Measurements from ENCODE around the gene ADAMTS2. TPM values are rescaled to one million over a fixed set of nuclear protein-coding genes. Genes with fewer than 3 reads are reported as not detected.

Gene ADAMTS2
- total and polyA plus RNA-seq, 2 experiments from 2014 or later: 1.6 to 8.1 TPM

GRCh38 chr5:179270581-179271427 is 74.5 kb downstream of the ADAMTS2 start:
- Histone ChIP-seq H3K4me3 (no peak overlapping the region), H3K36me3 (ENCODE audit: insufficient read depth) (no peaks in the 10 kb centered on the region), H3F3A (replicated peaks; ENCODE audit: low read depth) (no peaks in the 10 kb centered on the region), H2AFZ (no peak overlapping the region), H3K4me1 (ENCODE audit: insufficient read depth) (no peaks in the 10 kb centered on the region), H3K79me2 (replicated peaks; ENCODE audit: insufficient read depth) (no peaks in the 10 kb centered on the region), H3K9me2 (ENCODE audit: insufficient read depth) (no peaks in the 10 kb centered on the region), H3K27ac (ENCODE audit: low read depth) (no peak overlapping the region), H4K20me1 (replicated peaks; ENCODE audit: insufficient read depth) (no peaks in the 10 kb centered on the region), H3K27me3 (ENCODE audit: insufficient read depth) (no peaks in the 10 kb centered on the region), H3K4me2 (no peak overlapping the region)
- no peaks in the 10 kb centered on the region; the same call in 2 of the 3 replicates for H3K36me3 Mint-ChIP-seq (ENCODE audit: low read depth)
- H3K27ac Mint-ChIP-seq: no peak overlapping the region; the same call in 1 of the 2 replicates
- TF ChIP-seq CTCF (conservative IDR thresholded peaks at IDR 0.05; ENCODE audit: low read depth in 2 of 2): no peak
- no peak for TF ChIP-seq ZNF462 (CRISPR knock-in tag; IDR thresholded peaks at IDR 0.05)
- no peak for TF ChIP-seq ZNF331 (CRISPR knock-in tag; IDR thresholded peaks at IDR 0.05; ENCODE audit: low read depth)
- TF ChIP-seq POLR2AphosphoS5 (IDR thresholded peaks at IDR 0.05; ENCODE audit: low read depth): no peak
- no peak for TF ChIP-seq ETS1 (IDR thresholded peaks at IDR 0.05)
- TF ChIP-seq EZH2 (IDR thresholded peaks at IDR 0.05; ENCODE audit: low read depth, unreplicated experiment): no peak
- no peak for TF ChIP-seq EZH2phosphoT487 (IDR thresholded peaks at IDR 0.05; ENCODE audit: unreplicated experiment)
- no peak for TF ChIP-seq NANOG (IDR thresholded peaks at IDR 0.05; ENCODE audit: borderline replicate concordance)
- no peak for TF ChIP-seq ZNF114 (CRISPR knock-in tag; IDR thresholded peaks at IDR 0.05)
- TF ChIP-seq JUNB (IDR thresholded peaks at IDR 0.05; ENCODE audit: unreplicated experiment): no peak
- no peak for TF ChIP-seq REST (IDR thresholded peaks at IDR 0.05; ENCODE audit: unreplicated experiment)
- no peak for TF ChIP-seq STAT1 (IDR thresholded peaks at IDR 0.05; ENCODE audit: unreplicated experiment)
- TF ChIP-seq CREB1 (CRISPR knock-in tag; IDR thresholded peaks at IDR 0.05; ENCODE audit: low read depth): no peak
- ATAC-seq: no peak
- no peak for DNase-seq (ENCODE audit: low spot score)
- no peaks in the 10 kb centered on the region for H3K9me3 Mint-ChIP-seq
- H3K4me1 Mint-ChIP-seq: peaks cover 4% of the 10 kb centered on the region
- peaks cover 11% of the 10 kb centered on the region for H3K27me3 Mint-ChIP-seq (ENCODE audit: insufficient read depth, low read depth, poor library complexity)
- no peak overlapping the region for H3K4me3 Mint-ChIP-seq

Data from GM23338 (cell line).